Erythroblast (primary cell): ENCODE results near the gene MVD.

Experiments
- GATA1 ChIP-seq: IDR thresholded peaks from 2 replicates; pipeline ENCODE4 v1.6.1; 2011; ENCODE audit warnings: low read depth, mild to moderate bottlenecking, control low read depth, low read length, moderate library complexity
- POLR2A ChIP-seq: IDR thresholded peaks from 2 replicates; pipeline ENCODE4 v1.6.1; 2011; ENCODE audit warnings: mild to moderate bottlenecking, low read length

- TF ChIP-seq POLR2A (no peak), GATA1 (no peak)
These were observed 17.4 kb downstream of the MVD start for GRCh38 chr16:88645455-88645854.
